Mesendoderm (in vitro differentiated cells): ENCODE data around the gene ANXA11.

Experiments
- DNase-seq: peaks from one replicate; pipeline ENCODE4 v3.0.0; 2013
- H2AK5ac ChIP-seq: 2 replicates; pipeline ENCODE4 v1.6.1; 2013; ENCODE audit warnings: low read length, inconsistent platforms
- H2BK120ac ChIP-seq: 2 replicates; pipeline ENCODE4 v1.6.1; 2013; ENCODE audit warnings: low read depth, mild to moderate bottlenecking, low read length, moderate library complexity, mixed read lengths
- H2BK15ac ChIP-seq: replicated peaks from 2 replicates; pipeline ENCODE4 v1.6.1; 2013; ENCODE audit warnings: low read depth, mild to moderate bottlenecking, moderate library complexity
- H2BK5ac ChIP-seq: 2 replicates; pipeline ENCODE4 v1.6.1; 2013; ENCODE audit warnings: low read length, inconsistent platforms
- H3K18ac ChIP-seq: 2 replicates; pipeline ENCODE4 v1.6.1; 2013; ENCODE audit warnings: mild to moderate bottlenecking, low read length, mixed read lengths
- H3K23ac ChIP-seq: one replicate; pipeline ENCODE4 v1.6.1; 2013; ENCODE audit warnings: low read length
- H3K27ac ChIP-seq: 2 replicates; pipeline ENCODE4 v1.5.1; 2013; ENCODE audit warnings: low read depth, mild to moderate bottlenecking, inconsistent platforms, low read length, moderate library complexity
- H3K27me3 ChIP-seq: 2 replicates; pipeline ENCODE4 v1.6.1; 2013; ENCODE audit warnings: low read length, control low read depth, mild to moderate bottlenecking, inconsistent platforms; ENCODE audit not compliant: insufficient read depth, poor library complexity
- H3K36me3 ChIP-seq: 2 replicates; pipeline ENCODE4 v1.6.1; 2013; ENCODE audit warnings: low read length, inconsistent platforms; ENCODE audit not compliant: control insufficient read depth, insufficient read depth
- H3K4ac ChIP-seq: one replicate; pipeline ENCODE4 v1.6.1; 2013; ENCODE audit warnings: low read depth, mild to moderate bottlenecking, low read length, moderate library complexity
- H3K4me1 ChIP-seq: 2 replicates; pipeline ENCODE4 v1.6.1; 2013; ENCODE audit warnings: low read depth, low read length, inconsistent platforms; ENCODE audit not compliant: control insufficient read depth
- H3K4me2 ChIP-seq: 2 replicates; pipeline ENCODE4 v1.6.1; 2013; ENCODE audit warnings: low read length
- H3K4me3 ChIP-seq: 2 replicates; pipeline ENCODE4 v1.5.1; 2013; ENCODE audit warnings: mild to moderate bottlenecking, low read length
- H3K56ac ChIP-seq: one replicate; pipeline ENCODE4 v1.6.1; 2013; ENCODE audit warnings: low read length
- H3K79me1 ChIP-seq: 2 replicates; pipeline ENCODE4 v1.6.1; 2013; ENCODE audit warnings: low read length, inconsistent platforms
- H3K79me2 ChIP-seq: 2 replicates; pipeline ENCODE4 v1.6.1; 2013; ENCODE audit warnings: mild to moderate bottlenecking, low read length; ENCODE audit not compliant: control insufficient read depth, insufficient read depth
- H3K9ac ChIP-seq: 2 replicates; pipeline ENCODE4 v1.6.1; 2013; ENCODE audit warnings: low read length, inconsistent platforms
- H4K5ac ChIP-seq: one replicate; pipeline ENCODE4 v1.6.1; 2013; ENCODE audit warnings: low read length
- H4K8ac ChIP-seq: one replicate; pipeline ENCODE4 v1.6.1; 2013; ENCODE audit warnings: low read depth, mild to moderate bottlenecking, control low read depth, low read length, moderate library complexity
- WGBS: extraction: QIAGEN DNeasy Blood & Tissue Kit; methylation state at CpG from one replicate; pipeline ENCODE4 v1.1.7; 2013; ENCODE audit warnings: low lambda C conversion rate, missing lambda C conversion rate; ENCODE audit not compliant: insufficient coverage; ENCODE audit errors: extremely low coverage; 5-methylcytosine and 5-hydroxymethylcytosine counted together

ANXA11 gene

DNA sequence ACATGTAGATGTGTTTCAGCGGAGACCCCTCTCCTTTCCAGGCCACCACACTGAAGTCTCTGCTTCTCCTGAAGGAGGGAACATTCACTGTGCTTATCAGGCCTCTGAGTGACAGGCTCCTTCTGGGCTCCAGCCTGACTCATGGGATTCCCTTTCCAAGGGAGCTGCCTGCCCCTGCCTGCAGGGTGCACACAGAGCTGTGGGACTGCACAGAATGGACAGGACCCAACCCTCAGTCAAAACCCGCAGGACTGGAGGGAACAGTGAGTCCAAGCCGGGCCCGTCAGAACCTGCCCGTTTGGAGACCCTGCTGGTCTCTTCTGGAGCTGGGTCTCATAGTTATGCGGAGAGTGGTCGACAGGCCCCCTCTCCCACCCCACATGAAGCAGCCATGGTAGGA, 40.2 kb downstream of the ANXA11 start:
- Histone ChIP-seq H4K5ac (no peak overlapping the region), H3K4me1 (no peaks in the 10 kb centered on the region), H3K4ac (no peak overlapping the region), H2BK15ac (no peak overlapping the region), H3K27ac (no peak overlapping the region), H4K8ac (no peak overlapping the region), H2AK5ac (no peak overlapping the region), H3K4me3 (no peak overlapping the region), H2BK120ac (no peak overlapping the region), H3K56ac (no peak overlapping the region), H3K18ac (no peak overlapping the region), H3K9ac (no peak overlapping the region), H3K79me2 (no peaks in the 10 kb centered on the region), H3K36me3 (no peaks in the 10 kb centered on the region), H2BK5ac (no peak overlapping the region), H3K79me1 (peaks cover 2% of the 10 kb centered on the region), H3K23ac (no peak overlapping the region), H3K27me3 (no peaks in the 10 kb centered on the region), H3K4me2 (no peak overlapping the region)
- no peak for DNase-seq
- WGBS: no CpG with 5 or more reads among the region's 7 CpGs

DNA sequence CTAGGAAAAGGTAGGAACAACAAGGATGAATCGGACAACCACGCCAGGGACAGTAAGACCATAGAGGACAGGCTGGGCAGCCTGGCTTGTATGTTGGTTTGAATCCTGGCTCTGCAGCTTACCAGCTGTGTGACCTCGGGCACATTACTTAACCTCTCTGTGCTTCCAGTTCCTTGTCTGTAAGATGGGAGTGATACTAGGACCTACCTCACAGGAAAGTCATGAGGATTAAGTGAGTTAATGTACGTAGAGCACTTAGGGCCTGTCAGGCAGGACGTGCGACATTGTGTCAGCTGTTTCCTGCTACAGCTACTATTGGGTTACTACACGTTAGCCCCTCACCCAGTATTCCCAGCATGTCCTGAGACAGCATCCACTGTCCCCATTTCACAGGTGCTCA, 40.7 kb downstream of the ANXA11 start:
- Histone ChIP-seq H3K4ac (no peak overlapping the region), H3K4me2 (no peak overlapping the region), H3K4me1 (no peaks in the 10 kb centered on the region), H3K18ac (no peak overlapping the region), H3K27ac (no peak overlapping the region), H3K79me2 (no peaks in the 10 kb centered on the region), H3K56ac (no peak overlapping the region), H3K4me3 (no peak overlapping the region), H4K5ac (no peak overlapping the region), H2BK15ac (no peak overlapping the region), H3K23ac (no peak overlapping the region), H2AK5ac (no peak overlapping the region), H3K79me1 (no peaks in the 10 kb centered on the region), H2BK5ac (no peak overlapping the region), H3K27me3 (no peaks in the 10 kb centered on the region), H3K36me3 (no peaks in the 10 kb centered on the region), H2BK120ac (no peak overlapping the region), H3K9ac (no peak overlapping the region), H4K8ac (no peak overlapping the region)
- WGBS: no CpG with 5 or more reads among the region's 7 CpGs
- DNase-seq: no peak

DNA sequence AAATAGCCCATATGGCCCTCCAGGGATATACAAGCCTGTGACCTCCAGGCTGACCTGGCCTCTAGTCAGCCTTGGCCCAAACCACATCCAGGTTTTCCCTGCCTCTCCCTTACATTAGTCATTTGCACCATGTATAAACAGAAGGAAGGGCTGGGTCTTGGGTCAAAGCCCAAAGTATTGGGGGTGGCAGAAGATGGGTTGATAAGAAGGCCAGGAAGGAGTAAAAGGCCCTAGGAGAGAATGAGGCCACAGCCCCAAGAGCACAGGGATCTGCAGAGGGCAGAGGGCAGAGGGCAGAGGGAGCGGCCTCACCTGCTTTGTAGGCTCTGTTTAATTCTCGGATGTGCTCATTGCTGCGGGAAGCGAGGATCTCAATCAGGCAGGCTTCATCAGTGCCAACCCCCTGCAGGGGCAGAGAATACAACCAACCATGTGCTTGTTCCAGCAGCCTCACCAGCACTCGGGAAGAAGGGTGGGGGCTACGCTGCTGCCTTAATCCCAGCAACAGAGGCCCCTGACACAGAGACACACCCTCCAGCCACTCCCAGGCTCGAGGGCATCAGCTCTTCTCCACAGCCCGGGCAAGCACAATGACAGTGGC, 41.5 kb downstream of the ANXA11 start:
- Histone ChIP-seq H3K27me3 (no peaks in the 10 kb centered on the region), H3K18ac (no peak overlapping the region), H3K36me3 (no peaks in the 10 kb centered on the region), H4K8ac (no peak overlapping the region), H4K5ac (no peak overlapping the region), H3K23ac (no peak overlapping the region), H3K56ac (no peak overlapping the region), H3K4me1 (no peaks in the 10 kb centered on the region), H2BK5ac (no peak overlapping the region), H2BK15ac (no peak overlapping the region), H3K79me1 (no peaks in the 10 kb centered on the region), H3K9ac (no peak overlapping the region), H2BK120ac (no peak overlapping the region), H2AK5ac (no peak overlapping the region), H3K27ac (no peak overlapping the region), H3K79me2 (no peaks in the 10 kb centered on the region), H3K4me2 (no peak overlapping the region), H3K4me3 (no peak overlapping the region), H3K4ac (no peak overlapping the region)
- no CpG with 5 or more reads among the region's 8 CpGs for WGBS
- DNase-seq: no peak

DNA sequence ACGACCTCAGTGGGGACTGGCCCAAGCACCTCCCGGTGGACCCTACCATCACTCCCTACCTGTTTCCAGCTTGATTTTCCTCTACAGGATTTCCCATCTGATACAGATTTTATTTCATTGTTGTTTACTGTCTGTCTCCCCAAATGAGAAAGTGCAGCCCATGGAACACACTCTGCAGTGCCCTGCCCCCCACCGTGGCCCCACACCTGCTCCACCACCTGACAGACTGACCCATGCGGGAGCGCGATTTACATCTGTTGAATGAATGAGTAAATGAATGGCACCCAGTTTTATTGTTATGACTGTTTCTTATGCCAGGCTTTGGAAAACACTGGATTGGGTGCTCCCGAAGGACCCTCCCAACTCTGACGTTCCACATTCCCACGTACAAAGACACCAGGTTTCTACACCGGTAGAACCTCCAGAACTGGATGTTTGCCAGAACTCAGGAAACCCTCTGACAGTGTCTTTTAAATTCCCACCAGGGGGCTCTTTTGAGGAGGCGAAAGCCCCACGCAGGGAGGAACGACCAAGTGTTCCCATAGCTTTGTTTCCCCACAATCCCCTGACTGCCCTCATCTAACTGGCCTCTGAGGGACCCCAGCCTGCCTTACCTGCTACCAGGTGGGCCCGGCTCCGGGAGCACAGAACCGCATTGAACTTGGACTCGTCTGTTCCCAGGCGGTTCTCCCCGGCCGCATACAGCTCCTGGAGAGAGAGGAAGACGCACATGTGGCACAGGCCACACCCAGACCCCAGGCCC, 43.8 kb downstream of the ANXA11 start:
- Histone ChIP-seq H3K27me3 (no peaks in the 10 kb centered on the region), H2BK120ac (no peak overlapping the region), H3K18ac (no peak overlapping the region), H3K36me3 (no peaks in the 10 kb centered on the region), H2AK5ac (no peak overlapping the region), H3K79me2 (no peaks in the 10 kb centered on the region), H3K4ac (no peak overlapping the region), H2BK15ac (no peak overlapping the region), H3K27ac (no peak overlapping the region), H3K56ac (no peak overlapping the region), H3K4me1 (no peaks in the 10 kb centered on the region), H2BK5ac (no peak overlapping the region), H3K9ac (no peak overlapping the region), H3K4me2 (no peak overlapping the region), H4K5ac (no peak overlapping the region), H3K4me3 (no peak overlapping the region), H3K79me1 (no peaks in the 10 kb centered on the region), H4K8ac (no peak overlapping the region), H3K23ac (no peak overlapping the region)
- no CpG with 5 or more reads among the region's 21 CpGs for WGBS
- peak; percentile 46 for DNase-seq

DNA sequence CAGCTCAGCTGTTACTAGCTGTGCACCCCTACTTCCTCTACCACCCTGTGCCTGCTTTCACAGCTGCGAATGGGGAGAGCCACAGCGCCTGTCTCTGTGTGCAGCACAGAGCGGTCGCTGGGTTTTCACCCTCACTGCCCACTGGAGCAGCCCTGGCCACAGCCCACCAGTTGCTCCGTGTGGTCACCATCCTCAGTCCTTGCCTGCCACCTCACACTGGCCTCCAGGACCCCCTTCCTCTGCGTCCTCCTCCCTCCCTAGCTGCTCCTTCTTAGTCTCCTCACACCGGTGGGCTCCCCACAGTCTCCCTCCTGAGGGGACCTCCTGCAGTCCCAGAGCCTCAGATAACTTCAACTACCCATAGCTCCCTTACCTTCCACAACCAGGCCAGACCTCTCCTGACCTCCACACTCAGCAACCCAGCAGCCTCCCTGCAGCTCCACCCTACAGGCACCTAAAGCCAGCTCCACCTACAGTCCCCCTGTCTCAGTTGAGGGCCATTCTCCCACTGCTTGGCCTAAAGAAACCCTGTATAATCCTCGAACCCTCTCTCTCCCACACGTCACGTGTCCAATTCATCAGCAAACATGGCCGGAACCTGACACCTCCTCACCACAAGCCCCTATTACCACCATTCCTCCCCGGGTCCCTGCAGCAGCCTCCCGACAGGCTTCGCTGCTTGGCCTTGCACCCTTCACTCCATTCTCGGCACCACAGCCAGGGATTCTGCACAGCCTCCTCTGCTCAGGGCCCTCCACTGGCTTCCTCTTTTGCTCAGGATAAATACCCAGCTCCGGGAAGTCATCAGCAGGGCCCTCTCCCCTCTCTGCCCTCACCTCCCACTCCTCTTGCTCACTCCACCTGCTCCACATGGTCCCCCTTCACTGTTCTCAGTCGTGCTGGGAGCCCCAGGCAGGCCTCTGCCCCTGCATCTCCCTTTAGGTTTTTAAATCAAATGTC, 44.7 kb downstream of the ANXA11 start:
- no peak overlapping the region for H4K8ac ChIP-seq
- no peaks in the 10 kb centered on the region for H3K79me2 ChIP-seq
- no peak overlapping the region for H3K18ac ChIP-seq
- H3K79me1 ChIP-seq: no peaks in the 10 kb centered on the region
- H3K36me3 ChIP-seq: no peaks in the 10 kb centered on the region
- H3K23ac ChIP-seq: no peak overlapping the region
- no peak overlapping the region for H2AK5ac ChIP-seq
- no peak for DNase-seq
- H3K27ac ChIP-seq: no peak overlapping the region
- no peak overlapping the region for H3K4me3 ChIP-seq
- H2BK120ac ChIP-seq: no peak overlapping the region
- no peak overlapping the region for H3K56ac ChIP-seq
- WGBS: no CpG with 5 or more reads among the region's 17 CpGs
- H3K4ac ChIP-seq: no peak overlapping the region
- H3K27me3 ChIP-seq: no peaks in the 10 kb centered on the region
- no peak overlapping the region for H2BK15ac ChIP-seq
- no peak overlapping the region for H3K9ac ChIP-seq
- no peak overlapping the region for H4K5ac ChIP-seq
- no peaks in the 10 kb centered on the region for H3K4me1 ChIP-seq
- H3K4me2 ChIP-seq: no peak overlapping the region
- no peak overlapping the region for H2BK5ac ChIP-seq
